IMR-90 (cell line): ENCODE results near the gene UPP2. TPM values are rescaled to one million over a fixed set of nuclear protein-coding genes. Genes with fewer than 3 reads are reported as not detected.

ENCODE experiments used
- ATAC-seq: fragments of 200-7000 bp; cut with Tn5 transposase; 2 replicates; pipeline ENCODE4 v1.9.1; 2020; ENCODE audit warnings: low read depth, mild to moderate bottlenecking, moderate library complexity
- BruUV-seq: library from RNA; stranded (reverse); fragments of 400-500 nt; replicated peaks from 2 replicates; lab custom pipeline; 2021; lab: Mats Ljungman, UMichigan
- CTCF ChIA-PET: fragments of 300-600 bp; formaldehyde crosslinking; extraction: SDS; loops from one replicate; lab custom pipeline; 2021; ENCODE audit warnings: antibody characterized with exemption; lab: Yijun Ruan, JAX
- POLR2A ChIA-PET: fragments of 300-600 bp; sonication (Branson Sonifier 250); formaldehyde crosslinking; loops from one replicate; lab custom pipeline; 2022; ENCODE audit warnings: antibody characterized with exemption; ENCODE audit not compliant: unreplicated experiment; lab: Charles Lee
- DNase-seq: peaks from one replicate; pipeline ENCODE4 v3.0.0; 2013
- H2AFZ ChIP-seq: replicated peaks from 2 replicates; pipeline ENCODE3; 2013; ENCODE audit warnings: low read length, mild to moderate bottlenecking; ENCODE audit not compliant: poor library complexity
- H2AK5ac ChIP-seq: 2 replicates; pipeline ENCODE4 v1.6.1; 2013; ENCODE audit warnings: low read depth, low read length, inconsistent platforms
- H2AK9ac ChIP-seq: replicated peaks from 2 replicates; pipeline ENCODE3; 2013; ENCODE audit warnings: mild to moderate bottlenecking, low read depth, low read length, moderate library complexity; ENCODE audit not compliant: poor library complexity
- H2BK120ac ChIP-seq: 2 replicates; pipeline ENCODE4 v1.6.1; 2013; ENCODE audit warnings: low read depth, low read length, inconsistent platforms
- H2BK15ac ChIP-seq: 3 replicates; pipeline ENCODE4 v1.6.1; 2013; ENCODE audit warnings: low read depth, low read length, inconsistent platforms
- H2BK20ac ChIP-seq: 2 replicates; pipeline ENCODE4 v1.6.1; 2013; ENCODE audit warnings: low read depth, mild to moderate bottlenecking, inconsistent platforms, low read length, moderate library complexity
- H2BK5ac ChIP-seq: 2 replicates; pipeline ENCODE4 v1.6.1; 2013; ENCODE audit warnings: mild to moderate bottlenecking, low read depth, low read length, inconsistent platforms; ENCODE audit not compliant: poor library complexity, severe bottlenecking
- H3K14ac ChIP-seq: replicated peaks from 2 replicates; pipeline ENCODE4 v1.6.1; 2013; ENCODE audit warnings: low read depth, low read length, inconsistent platforms
- H3K18ac ChIP-seq: 2 replicates; pipeline ENCODE4 v1.6.1; 2013; ENCODE audit warnings: low read depth, low read length, control low read depth
- H3K23ac ChIP-seq: 2 replicates; pipeline ENCODE4 v1.6.1; 2013; ENCODE audit warnings: low read depth, low read length, inconsistent platforms
- H3K27ac ChIP-seq: 2 replicates; pipeline ENCODE4 v1.5.1; 2013; ENCODE audit warnings: mild to moderate bottlenecking, control low read depth, low read length; ENCODE audit not compliant: insufficient read depth
- H3K27me3 ChIP-seq: 2 replicates; pipeline ENCODE4 v1.6.1; 2013; ENCODE audit warnings: low read length; ENCODE audit not compliant: control insufficient read depth, insufficient read depth
- H3K36me3 ChIP-seq: 2 replicates; pipeline ENCODE4 v1.6.1; 2013; ENCODE audit warnings: low read length, mixed read lengths; ENCODE audit not compliant: control insufficient read depth, insufficient read depth
- H3K4ac ChIP-seq: 2 replicates; pipeline ENCODE4 v1.6.1; 2013; ENCODE audit warnings: low read depth, low read length, inconsistent platforms
- H3K4me1 ChIP-seq: 2 replicates; pipeline ENCODE4 v1.6.1; 2013; ENCODE audit warnings: low read length, mixed read lengths; ENCODE audit not compliant: control insufficient read depth, insufficient read depth
- H3K4me2 ChIP-seq: 2 replicates; pipeline ENCODE4 v1.6.1; 2013; ENCODE audit warnings: low read depth, mild to moderate bottlenecking, control low read depth, low read length, moderate library complexity
- H3K4me3 ChIP-seq: 2 replicates; pipeline ENCODE4 v1.5.1; 2013; ENCODE audit warnings: low read depth, mild to moderate bottlenecking, control low read depth, low read length, moderate library complexity; ENCODE audit not compliant: insufficient read depth
- H3K56ac ChIP-seq: 2 replicates; pipeline ENCODE4 v1.6.1; 2013; ENCODE audit warnings: low read length, inconsistent platforms; ENCODE audit not compliant: insufficient read depth; ENCODE audit errors: extremely low read depth
- H3K79me1 ChIP-seq, 2 experiments: 2 replicates each; pipeline ENCODE4 v1.6.1; 2013; ENCODE audit warnings: low read length in 2 of 2, inconsistent platforms in 1 of 2, low read depth in 1 of 2
- H3K9ac ChIP-seq: 2 replicates; pipeline ENCODE4 v1.6.1; 2013; ENCODE audit warnings: low read depth, low read length, control low read depth
- H3K9me1 ChIP-seq: 2 replicates; pipeline ENCODE4 v1.6.1; 2013; ENCODE audit warnings: low read length, inconsistent platforms; ENCODE audit not compliant: insufficient read depth
- H3K9me3 ChIP-seq: 2 replicates; pipeline ENCODE4 v1.6.1; 2013; ENCODE audit warnings: low read length; ENCODE audit not compliant: control insufficient read depth, insufficient read depth
- H4K20me1 ChIP-seq: 2 replicates; pipeline ENCODE4 v1.6.1; 2013; ENCODE audit warnings: low read length, inconsistent platforms; ENCODE audit not compliant: insufficient read depth
- H4K5ac ChIP-seq: 2 replicates; pipeline ENCODE4 v1.6.1; 2013; ENCODE audit warnings: mild to moderate bottlenecking, low read depth, low read length, control low read depth
- H4K8ac ChIP-seq, 2 experiments: 2 replicates each; pipeline ENCODE4 v1.6.1; 2013; ENCODE audit warnings: low read depth in 2 of 2, low read length in 2 of 2, control low read depth in 1 of 2, inconsistent platforms in 1 of 2
- H4K91ac ChIP-seq: 2 replicates; pipeline ENCODE4 v1.6.1; 2013; ENCODE audit warnings: low read depth, low read length, inconsistent platforms; ENCODE audit not compliant: insufficient read depth
- BHLHE40 ChIP-seq: fragments of 150-350 bp; IDR thresholded peaks from 2 replicates; pipeline ENCODE4 v1.6.1; 2016; ENCODE audit warnings: mild to moderate bottlenecking, low read depth, low read length
- CEBPB ChIP-seq: IDR thresholded peaks from 2 replicates; pipeline ENCODE4 v1.6.1; 2012; ENCODE audit warnings: low read depth, low read length, improper control_type of control experiment
- CHD1 ChIP-seq: IDR thresholded peaks from 2 replicates; pipeline ENCODE4 v1.6.1; 2012; ENCODE audit warnings: low read depth, low read length, improper control_type of control experiment
- FOS ChIP-seq: fragments of 150-350 bp; IDR thresholded peaks from 2 replicates; pipeline ENCODE4 v1.6.1; 2016; ENCODE audit warnings: low read depth, low read length
- MAFK ChIP-seq: IDR thresholded peaks from 2 replicates; pipeline ENCODE4 v1.6.1; 2012; ENCODE audit warnings: low read depth, low read length, improper control_type of control experiment
- MAZ ChIP-seq: IDR thresholded peaks from 2 replicates; pipeline ENCODE4 v1.6.1; 2012; ENCODE audit warnings: low read depth, mild to moderate bottlenecking, low read length, improper control_type of control experiment, moderate library complexity, borderline replicate concordance
- MXI1 ChIP-seq: IDR thresholded peaks from 2 replicates; pipeline ENCODE4 v1.6.1; 2012; ENCODE audit warnings: low read depth, mild to moderate bottlenecking, low read length, moderate library complexity, borderline replicate concordance
- NFE2L2 ChIP-seq: fragments of 150-350 bp; IDR thresholded peaks from 2 replicates; pipeline ENCODE4 v1.6.1; 2016; ENCODE audit warnings: low read depth, mild to moderate bottlenecking, low read length
- POLR2A ChIP-seq: IDR thresholded peaks from 2 replicates; pipeline ENCODE4 v1.6.1; 2012; ENCODE audit warnings: mild to moderate bottlenecking, low read depth, low read length
- RAD21 ChIP-seq: IDR thresholded peaks from 2 replicates; pipeline ENCODE4 v1.6.1; 2012; ENCODE audit warnings: low read length, improper control_type of control experiment
- RCOR1 ChIP-seq: IDR thresholded peaks from 2 replicates; pipeline ENCODE4 v1.6.1; 2012; ENCODE audit warnings: mild to moderate bottlenecking, low read length, improper control_type of control experiment; ENCODE audit not compliant: insufficient replicate concordance
- RFX5 ChIP-seq: IDR thresholded peaks from 2 replicates; pipeline ENCODE4 v1.8.0; 2012; ENCODE audit warnings: low read depth, mild to moderate bottlenecking, low read length, moderate library complexity
- SMC3 ChIP-seq: fragments of 150-350 bp; IDR thresholded peaks from 2 replicates; pipeline ENCODE4 v1.6.1; 2016; ENCODE audit warnings: low read depth, mild to moderate bottlenecking, antibody characterized with exemption, low read length, moderate library complexity
- WGBS, 2 experiments: methylation state at CpG; one replicate each; pipeline versions ENCODE4 v1.1.5 to v1.1.7; 2013; ENCODE audit warnings: missing lambda C conversion rate in 2 of 2; ENCODE audit not compliant: insufficient read length in 1 of 2; ENCODE audit errors: extremely low coverage in 2 of 2; 5-methylcytosine and 5-hydroxymethylcytosine counted together
- dilution Hi-C: fragments of 300-500 bp; cut with HindIII; formaldehyde crosslinking; loops from one replicate; pipeline ENCODE4 v1.14.3; 2018; ENCODE audit warnings: low sequenced_read_pairs; ENCODE audit not compliant: unreplicated experiment
- in situ Hi-C: fragments of 300-500 bp; cut with MboI; formaldehyde crosslinking; loops from 3 replicates; pipeline ENCODE4 v1.14.3; 2019; ENCODE audit warnings: low sequenced_read_pairs, inconsistent platforms, mixed read lengths
- intact Hi-C: fragments of 100-400 bp; cut with micrococcal nuclease; formaldehyde crosslinking; loops from 2 replicates; pipeline ENCODE4 v1.10.0; 2022
- polyA plus RNA-seq, 3 experiments: library from polyadenylated mRNA; depleted of rRNA; stranded (reverse); fragments of >200 nt; gene quantifications; 2 replicates each; pipeline ENCODE4 v1.2.3, GENCODE V29; 2012; ENCODE audit warnings: low replicate concordance in 1 of 3
- total RNA-seq: library from RNA; depleted of rRNA; stranded (reverse); fragments of >200 nt; gene quantifications from 2 replicates; pipeline ENCODE4 v1.2.3, GENCODE V29; 2012
- TF ChIP-seq, protein P1 (sequence below): fragments of 150-350 bp; IDR thresholded peaks from 2 replicates; pipeline ENCODE4 v1.6.1; 2017; ENCODE audit warnings: mild to moderate bottlenecking, antibody characterized with exemption, low read length, low read depth
- TF ChIP-seq, protein P2 (sequence below): fragments of 150-350 bp; IDR thresholded peaks from 2 replicates; pipeline ENCODE4 v1.6.1; 2016; ENCODE audit warnings: low read depth, mild to moderate bottlenecking, low read length, moderate library complexity, borderline replicate concordance
- TF ChIP-seq, protein P3 (sequence below): conservative IDR thresholded peaks from 2 replicates; pipeline ENCODE4 v1.5.1; 2012; ENCODE audit warnings: mild to moderate bottlenecking, low read depth, low read length, improper control_type of control experiment

The UPP2 gene
- total and polyA plus RNA-seq, 2 of the 4 experiments (the other 2 are of a cell fraction), result not detected

DNA sequence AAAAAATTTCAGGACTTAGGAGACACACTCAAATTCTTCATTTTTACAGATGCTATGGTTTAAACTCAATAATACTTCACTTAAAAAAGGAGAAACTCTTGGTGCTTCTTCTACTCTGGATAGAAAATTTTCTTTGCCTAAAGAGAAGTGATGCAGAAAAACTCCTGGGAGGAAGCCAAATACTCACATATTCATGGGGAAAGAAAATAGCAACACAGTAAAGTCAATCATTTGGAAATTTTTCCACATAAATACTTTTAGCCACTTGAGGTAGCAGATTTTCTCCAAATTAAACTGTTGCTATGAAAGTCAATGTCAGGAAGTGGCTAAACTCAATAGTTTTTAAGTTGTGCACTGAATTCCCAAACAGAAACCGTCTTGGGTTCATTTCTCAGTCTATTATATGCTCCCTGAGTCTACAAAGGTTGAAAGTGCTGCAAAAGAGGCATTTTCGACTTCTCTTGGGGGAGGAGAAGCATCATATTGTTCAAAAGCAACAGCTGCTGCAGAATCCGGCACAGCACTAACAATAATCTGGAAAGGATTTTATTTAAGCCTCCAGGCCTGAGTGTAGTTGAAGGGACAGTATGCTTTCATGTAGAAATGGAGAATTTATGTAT, 81.1 kb downstream of the UPP2 start:
- no peak overlapping the region for H4K5ac ChIP-seq
- H2BK15ac ChIP-seq, result no peak overlapping the region
- CTCF ChIA-PET, result no interaction called here
- no peak overlapping the region for H3K4ac ChIP-seq
- H3K27ac ChIP-seq, result no peak overlapping the region
- no peak overlapping the region for H3K4me2 ChIP-seq
- no TSS peak for BruUV-seq
- H3K18ac ChIP-seq, result no peak overlapping the region
- no peak for ATAC-seq
- no peak overlapping the region for H2BK120ac ChIP-seq
- DNase-seq, result no peak
- no peak overlapping the region for H2AK9ac ChIP-seq
- H3K9me1 ChIP-seq, result no peaks in the 10 kb centered on the region
- no peak overlapping the region for H2BK20ac ChIP-seq
- intact Hi-C loops (no loop called here), dilution Hi-C loops (no loop called here), in situ Hi-C loops (no loop called here)
- WGBS, 2 experiments, result 60% methylated on average over 1 of the region's 3 CpGs; no CpG with 5 or more reads in 1 of the 2 experiments
- TF ChIP-seq CEBPB (no peak), NFE2L2 (no peak), POLR2A (no peak), RFX5 (no peak), BHLHE40 (no peak), MAFK (no peak), CHD1 (no peak), FOS (no peak), RAD21 (no peak), SMC3 (no peak), RCOR1 (no peak), MAZ (no peak), MXI1 (no peak)
- TF ChIP-seq, protein P1, sequence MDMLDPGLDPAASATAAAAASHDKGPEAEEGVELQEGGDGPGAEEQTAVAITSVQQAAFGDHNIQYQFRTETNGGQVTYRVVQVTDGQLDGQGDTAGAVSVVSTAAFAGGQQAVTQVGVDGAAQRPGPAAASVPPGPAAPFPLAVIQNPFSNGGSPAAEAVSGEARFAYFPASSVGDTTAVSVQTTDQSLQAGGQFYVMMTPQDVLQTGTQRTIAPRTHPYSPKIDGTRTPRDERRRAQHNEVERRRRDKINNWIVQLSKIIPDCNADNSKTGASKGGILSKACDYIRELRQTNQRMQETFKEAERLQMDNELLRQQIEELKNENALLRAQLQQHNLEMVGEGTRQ, result no peak
- TF ChIP-seq, protein P2, sequence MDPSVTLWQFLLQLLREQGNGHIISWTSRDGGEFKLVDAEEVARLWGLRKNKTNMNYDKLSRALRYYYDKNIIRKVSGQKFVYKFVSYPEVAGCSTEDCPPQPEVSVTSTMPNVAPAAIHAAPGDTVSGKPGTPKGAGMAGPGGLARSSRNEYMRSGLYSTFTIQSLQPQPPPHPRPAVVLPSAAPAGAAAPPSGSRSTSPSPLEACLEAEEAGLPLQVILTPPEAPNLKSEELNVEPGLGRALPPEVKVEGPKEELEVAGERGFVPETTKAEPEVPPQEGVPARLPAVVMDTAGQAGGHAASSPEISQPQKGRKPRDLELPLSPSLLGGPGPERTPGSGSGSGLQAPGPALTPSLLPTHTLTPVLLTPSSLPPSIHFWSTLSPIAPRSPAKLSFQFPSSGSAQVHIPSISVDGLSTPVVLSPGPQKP, result no peak
- TF ChIP-seq, protein P3, sequence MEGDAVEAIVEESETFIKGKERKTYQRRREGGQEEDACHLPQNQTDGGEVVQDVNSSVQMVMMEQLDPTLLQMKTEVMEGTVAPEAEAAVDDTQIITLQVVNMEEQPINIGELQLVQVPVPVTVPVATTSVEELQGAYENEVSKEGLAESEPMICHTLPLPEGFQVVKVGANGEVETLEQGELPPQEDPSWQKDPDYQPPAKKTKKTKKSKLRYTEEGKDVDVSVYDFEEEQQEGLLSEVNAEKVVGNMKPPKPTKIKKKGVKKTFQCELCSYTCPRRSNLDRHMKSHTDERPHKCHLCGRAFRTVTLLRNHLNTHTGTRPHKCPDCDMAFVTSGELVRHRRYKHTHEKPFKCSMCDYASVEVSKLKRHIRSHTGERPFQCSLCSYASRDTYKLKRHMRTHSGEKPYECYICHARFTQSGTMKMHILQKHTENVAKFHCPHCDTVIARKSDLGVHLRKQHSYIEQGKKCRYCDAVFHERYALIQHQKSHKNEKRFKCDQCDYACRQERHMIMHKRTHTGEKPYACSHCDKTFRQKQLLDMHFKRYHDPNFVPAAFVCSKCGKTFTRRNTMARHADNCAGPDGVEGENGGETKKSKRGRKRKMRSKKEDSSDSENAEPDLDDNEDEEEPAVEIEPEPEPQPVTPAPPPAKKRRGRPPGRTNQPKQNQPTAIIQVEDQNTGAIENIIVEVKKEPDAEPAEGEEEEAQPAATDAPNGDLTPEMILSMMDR, result no peak
- H3K23ac ChIP-seq, result no peak overlapping the region
- H3K56ac ChIP-seq, result no peak overlapping the region
- H2BK5ac ChIP-seq, result no peak overlapping the region
- H2AK5ac ChIP-seq, result no peak overlapping the region
- no peak overlapping the region for H3K14ac ChIP-seq
- H3K27me3 ChIP-seq, result peaks cover 2% of the 10 kb centered on the region
- H4K8ac ChIP-seq, result no peak overlapping the region
- H3K9me3 ChIP-seq, result no peaks in the 10 kb centered on the region
- no peak overlapping the region for H4K91ac ChIP-seq
- no peaks in the 10 kb centered on the region for H4K20me1 ChIP-seq
- no peaks in the 10 kb centered on the region for H3K4me1 ChIP-seq
- H3K79me1 ChIP-seq, result no peaks in the 10 kb centered on the region
- no peak overlapping the region for H3K9ac ChIP-seq
- no peaks in the 10 kb centered on the region for H3K36me3 ChIP-seq
- POLR2A ChIA-PET, result no interaction called here
- H2AFZ ChIP-seq, result no peak overlapping the region
- H3K4me3 ChIP-seq, result no peak overlapping the region
